Measurements from ENCODE around the gene RUFY4.

GRCh38 chr2:218127929-218128455 is 58.9 kb downstream of the RUFY4 start:
- no peak for TF ChIP-seq CTCF (IDR thresholded peaks at IDR 0.05)
- no peak for TF ChIP-seq POLR2A (IDR thresholded peaks at IDR 0.05)
